Fibroblast of mammary gland (primary cell): ENCODE results near the gene ANKFY1.
A peak's percentile ranks its signal among the peaks of the same experiment; 100 is the strongest.
"Not testable (repeated sequence)": the region's sequence is repeated elsewhere in the genome, so short reads cannot be mapped to it uniquely, and the experiment has no call there.

Source experiments
- DNase-seq: peaks from one replicate; pipeline ENCODE4 v3.0.0-alpha.2; 2010; ENCODE audit warnings: low read depth
- H3K4me3 ChIP-seq: 2 replicates; pipeline ENCODE4 v1.5.1; 2011; ENCODE audit warnings: low read depth, mild to moderate bottlenecking, low read length, moderate library complexity; ENCODE audit not compliant: control insufficient read depth
- CTCF ChIP-seq: conservative IDR thresholded peaks from 2 replicates; pipeline ENCODE4 v1.5.1; 2011; ENCODE audit warnings: low read depth, low read length, inconsistent platforms; ENCODE audit not compliant: control insufficient read depth, insufficient read depth

The ANKFY1 gene

GRCh38 chr17:4195306-4195705 lies 68.5 kb downstream of the ANKFY1 start:
- no peak for TF ChIP-seq CTCF
- DNase-seq: peak; percentile 98
- H3K4me3 ChIP-seq: peak overlapping the region; percentile 32

GRCh38 chr17:4194796-4195195 lies 69.0 kb downstream of the ANKFY1 start:
- no peak for TF ChIP-seq CTCF
- no peak overlapping the region for H3K4me3 ChIP-seq
- no peak for DNase-seq

GRCh38 chr17:4190791-4191190 lies 73.0 kb downstream of the ANKFY1 start:
- not testable (repeated sequence) for DNase-seq, H3K4me3 ChIP-seq

GRCh38 chr17:4189280-4189679 lies 74.5 kb downstream of the ANKFY1 start:
- TF ChIP-seq CTCF: no peak
- H3K4me3 ChIP-seq: no peak overlapping the region
- no peak for DNase-seq

GRCh38 chr17:4188076-4188475 lies 75.7 kb downstream of the ANKFY1 start:
- TF ChIP-seq CTCF: no peak
- DNase-seq: no peak
- no peak overlapping the region for H3K4me3 ChIP-seq

- H3K4me3 ChIP-seq: no peak overlapping the region
- no peak for TF ChIP-seq CTCF
- peak; percentile 73 for DNase-seq
Observed at GRCh38 chr17:4187076-4187475, 76.7 kb downstream of the ANKFY1 start.

- no peak for TF ChIP-seq CTCF
- DNase-seq: peak; percentile 48
- no peak overlapping the region for H3K4me3 ChIP-seq
Observed at GRCh38 chr17:4186357-4186881, 77.4 kb downstream of the ANKFY1 start.
